Smooth muscle cell (in vitro differentiated cells): ENCODE data around the gene GON4L. TPM values are rescaled to one million over a fixed set of nuclear protein-coding genes. Genes with fewer than 3 reads are reported as not detected.
"Not testable (repeated sequence)": the region's sequence is repeated elsewhere in the genome, so short reads cannot be mapped to it uniquely, and the experiment has no call there.

ENCODE experiments used
- DNase-seq: peaks from one replicate; lab custom pipeline; 2025; ENCODE audit not compliant: unreplicated experiment; lab: John Stamatoyannopoulos, UW
- H2AFZ ChIP-seq: fragments of 200-600 bp; sonication (generic); 2 replicates; pipeline ENCODE4 v1.6.0; 2016; ENCODE audit warnings: antibody characterized with exemption, low read depth, mild to moderate bottlenecking
- H3F3A ChIP-seq: fragments of 200-600 bp; sonication (generic); 2 replicates; pipeline ENCODE4 v1.6.0; 2017; ENCODE audit warnings: antibody characterized with exemption, low read depth
- H3K27ac ChIP-seq: fragments of 200-600 bp; sonication (generic); 2 replicates; pipeline ENCODE4 v1.5.1; 2016; ENCODE audit warnings: low read depth, mild to moderate bottlenecking
- H3K27me3 ChIP-seq: fragments of 200-600 bp; sonication (generic); 2 replicates; pipeline ENCODE4 v1.6.1; 2016; ENCODE audit warnings: low read depth, mild to moderate bottlenecking
- H3K36me3 ChIP-seq: fragments of 200-600 bp; sonication (generic); 2 replicates; pipeline ENCODE4 v1.5.1; 2016; ENCODE audit warnings: low read depth
- H3K4me1 ChIP-seq: fragments of 200-600 bp; sonication (generic); 2 replicates; pipeline ENCODE4 v1.5.1; 2016; ENCODE audit warnings: low read depth
- H3K4me2 ChIP-seq: fragments of 200-600 bp; sonication (generic); 2 replicates; pipeline ENCODE4 v1.6.0; 2016; ENCODE audit warnings: mild to moderate bottlenecking
- H3K4me3 ChIP-seq: fragments of 200-600 bp; sonication (generic); 2 replicates; pipeline ENCODE4 v1.5.1; 2016; ENCODE audit warnings: mild to moderate bottlenecking
- H3K79me2 ChIP-seq: fragments of 200-600 bp; sonication (generic); 2 replicates; pipeline ENCODE4 v1.6.0; 2016; ENCODE audit warnings: low read depth, mild to moderate bottlenecking
- H3K9ac ChIP-seq: fragments of 200-600 bp; sonication (generic); 2 replicates; pipeline ENCODE4 v1.6.0; 2016; ENCODE audit warnings: low read depth
- H3K9me3 ChIP-seq: fragments of 200-600 bp; sonication (generic); replicated peaks from 2 replicates; pipeline ENCODE4 v1.5.1; 2016; ENCODE audit warnings: low read depth
- H4K20me1 ChIP-seq: fragments of 200-600 bp; sonication (generic); 2 replicates; pipeline ENCODE4 v1.6.0; 2016; ENCODE audit warnings: low read depth
- CTCF ChIP-seq: fragments of 200-600 bp; sonication (generic); IDR thresholded peaks from 2 replicates; pipeline ENCODE4 v1.5.1; 2017; ENCODE audit warnings: borderline replicate concordance, mild to moderate bottlenecking, antibody characterized with exemption; ENCODE audit not compliant: insufficient read depth, poor library complexity, severe bottlenecking
- WGBS: methylation state at CpG from one replicate; pipeline ENCODE4 v1.1.7; 2016; ENCODE audit warnings: low lambda C conversion rate; 5-methylcytosine and 5-hydroxymethylcytosine counted together
- polyA plus RNA-seq: library from polyadenylated mRNA; unstranded; fragments of >200 nt; fragmentation: Nextera tagmentation; extraction: Ambion mirVana; gene quantifications from 2 replicates; pipeline ENCODE4 v1.2.1, GENCODE V29; 2016
- total RNA-seq: library from RNA; depleted of rRNA; stranded (reverse); fragments of >200 nt; gene quantifications from 2 replicates; pipeline ENCODE4 v1.2.3, GENCODE V29; 2014

GON4L gene
- total and polyA plus RNA-seq, 2 experiments from 2014 or later, result 21.0 to 40.8 TPM

DNA sequence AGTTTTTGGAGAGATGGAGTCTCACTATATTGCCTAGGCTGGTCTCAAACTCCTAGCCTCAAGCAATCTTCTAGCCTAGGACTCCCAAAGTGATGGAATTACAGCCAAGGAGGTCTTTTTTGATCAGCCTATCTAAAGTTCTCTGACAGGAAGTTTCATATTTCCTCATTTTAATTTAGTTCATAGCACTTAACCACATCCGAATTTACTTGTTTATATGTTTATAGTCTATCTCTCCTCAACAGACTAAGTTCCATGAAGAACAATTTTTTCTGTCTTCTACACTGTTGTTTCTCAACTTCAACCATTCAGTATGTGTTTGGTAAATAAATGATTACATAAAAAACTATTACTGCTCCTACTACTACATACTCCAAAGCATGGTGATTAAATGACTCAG lies 47.9 kb downstream of the GON4L start:
- H3K4me2 ChIP-seq, result no peak overlapping the region
- no peak for TF ChIP-seq CTCF
- no peaks in the 10 kb centered on the region for H3K4me1 ChIP-seq
- no peak for DNase-seq
- no peak overlapping the region for H3K9ac ChIP-seq
- no peaks in the 10 kb centered on the region for H3K27me3 ChIP-seq
- H3K36me3 ChIP-seq, result peaks cover 10% of the 10 kb centered on the region
- 96% methylated on average over 1 of the region's 1 CpG for WGBS
- no peak overlapping the region for H3K4me3 ChIP-seq
- no peaks in the 10 kb centered on the region for H4K20me1 ChIP-seq
- no peaks in the 10 kb centered on the region for H3F3A ChIP-seq
- no peak overlapping the region for H2AFZ ChIP-seq
- H3K27ac ChIP-seq, result no peak overlapping the region
- no peaks in the 10 kb centered on the region for H3K79me2 ChIP-seq
- no peaks in the 10 kb centered on the region for H3K9me3 ChIP-seq

DNA sequence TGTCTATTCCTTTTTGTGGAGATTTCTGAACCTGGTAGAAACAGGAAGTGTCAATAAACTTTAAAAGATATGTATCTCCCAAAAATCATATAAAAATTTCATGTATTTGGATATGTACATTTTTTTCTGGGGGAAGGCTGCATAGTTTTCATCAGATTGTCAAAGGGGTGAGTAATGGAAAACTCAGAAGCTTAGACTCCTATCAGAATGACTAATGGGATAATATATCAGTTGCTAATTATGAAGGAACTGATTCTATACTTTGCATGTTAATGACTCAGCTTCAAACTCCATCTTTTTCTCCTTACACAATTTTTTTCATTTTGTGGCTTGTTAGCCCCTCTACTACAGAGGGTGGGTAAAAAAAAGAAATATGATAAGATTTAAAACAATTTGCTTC lies 55.9 kb downstream of the GON4L start:
- Histone ChIP-seq H3K36me3 (no peaks in the 10 kb centered on the region), H3K27ac (peak overlapping the region; percentile 37), H3K4me3 (no peak overlapping the region), H3K27me3 (no peaks in the 10 kb centered on the region), H3K4me1 (no peaks in the 10 kb centered on the region), H4K20me1 (no peaks in the 10 kb centered on the region), H3K9me3 (no peaks in the 10 kb centered on the region), H2AFZ (no peak overlapping the region), H3K79me2 (no peaks in the 10 kb centered on the region), H3K4me2 (no peak overlapping the region), H3K9ac (no peak overlapping the region), H3F3A (no peaks in the 10 kb centered on the region)
- DNase-seq, result no peak
- TF ChIP-seq CTCF, result no peak

- H3K4me3 ChIP-seq, DNase-seq, H3K27me3 ChIP-seq, H3K79me2 ChIP-seq, H3K4me2 ChIP-seq, H3K36me3 ChIP-seq, H4K20me1 ChIP-seq, H2AFZ ChIP-seq, H3K9ac ChIP-seq, H3K9me3 ChIP-seq, H3K4me1 ChIP-seq, H3F3A ChIP-seq: not testable (repeated sequence)
- 97% methylated on average over 4 of the region's 4 CpGs for WGBS
- H3K27ac ChIP-seq, result peak overlapping the region; percentile 28
Observed at GRCh38 chr1:155795618-155796017, 61.4 kb downstream of the GON4L start.

GRCh38 chr1:155794605-155795245 lies 62.3 kb downstream of the GON4L start:
- Histone ChIP-seq H3K4me2 (peak overlapping the region; percentile 6), H2AFZ (no peak overlapping the region), H3F3A (peaks cover 4% of the 10 kb centered on the region), H4K20me1 (no peaks in the 10 kb centered on the region), H3K9ac (no peak overlapping the region), H3K36me3 (peaks cover 10% of the 10 kb centered on the region), H3K79me2 (no peaks in the 10 kb centered on the region), H3K9me3 (no peaks in the 10 kb centered on the region), H3K4me1 (no peaks in the 10 kb centered on the region), H3K27me3 (no peaks in the 10 kb centered on the region), H3K27ac (peak overlapping the region; percentile 28), H3K4me3 (no peak overlapping the region)
- DNase-seq, result no peak
- TF ChIP-seq CTCF, result no peak
- WGBS, result 61% methylated on average over 4 of the region's 4 CpGs
